Measurements from ENCODE around the gene HDAC7.

DNA sequence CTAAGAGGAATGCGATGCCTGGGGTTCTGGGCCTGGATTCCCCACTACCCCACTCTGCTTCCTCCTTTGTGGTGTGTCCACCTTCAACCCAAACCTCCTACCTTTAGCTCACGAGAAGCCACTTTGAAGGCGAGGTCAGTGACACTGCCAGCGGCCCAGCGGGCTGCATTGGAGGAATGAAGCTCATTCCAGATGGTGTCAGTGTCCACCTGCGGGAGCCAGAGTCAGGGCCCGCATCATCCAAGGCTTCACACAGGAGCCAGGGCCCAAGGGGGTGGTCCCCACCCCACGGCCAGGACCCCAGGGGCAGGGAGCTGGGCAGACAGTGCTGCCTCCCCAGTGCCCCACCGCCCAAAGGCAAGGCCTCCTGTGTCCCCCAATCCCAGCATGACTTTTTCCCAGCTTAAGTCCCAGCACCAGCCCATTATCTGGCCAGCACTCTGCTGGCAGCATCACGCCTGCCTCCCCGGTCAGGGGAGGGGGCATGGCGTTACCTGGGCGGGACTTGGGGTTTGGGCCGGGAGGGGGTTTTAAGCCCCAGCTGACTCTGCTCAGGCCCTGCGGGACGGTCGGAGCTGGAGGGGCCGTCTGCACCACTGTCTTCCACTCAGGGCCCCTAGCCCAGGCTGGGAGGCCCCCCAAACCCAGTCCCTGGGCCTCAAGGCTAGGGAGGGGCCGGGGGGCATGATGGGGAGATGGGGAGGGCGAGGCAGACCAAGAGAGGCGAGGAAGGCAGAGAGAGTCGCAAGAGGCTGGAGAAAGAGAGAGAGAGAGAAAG lies 29.8 kb downstream of the HDAC7 start:
- TF ChIP-seq CTCF (IDR thresholded peaks at IDR 0.05) (no peak), ZFX (IDR thresholded peaks at IDR 0.05; ENCODE audit: borderline replicate concordance) (no peak)
